GM19238 (cell line): Measurements from ENCODE around the gene CELA2B.
"Not testable (repeated sequence)": the region's sequence is repeated elsewhere in the genome, so short reads cannot be mapped to it uniquely, and the experiment has no call there.

Source experiments
- DNase-seq: peaks from one replicate; pipeline ENCODE4 v3.0.0; 2011; ENCODE audit warnings: low spot score; ENCODE audit not compliant: insufficient read length

CELA2B gene

GRCh38 chr1:15444468-15445389 lies 31.2 kb upstream of the CELA2B start:
- DNase-seq, result no peak

- DNase-seq, result no peak
Measured at GRCh38 chr1:15445390-15446122, 30.3 kb upstream of the CELA2B start.

DNA sequence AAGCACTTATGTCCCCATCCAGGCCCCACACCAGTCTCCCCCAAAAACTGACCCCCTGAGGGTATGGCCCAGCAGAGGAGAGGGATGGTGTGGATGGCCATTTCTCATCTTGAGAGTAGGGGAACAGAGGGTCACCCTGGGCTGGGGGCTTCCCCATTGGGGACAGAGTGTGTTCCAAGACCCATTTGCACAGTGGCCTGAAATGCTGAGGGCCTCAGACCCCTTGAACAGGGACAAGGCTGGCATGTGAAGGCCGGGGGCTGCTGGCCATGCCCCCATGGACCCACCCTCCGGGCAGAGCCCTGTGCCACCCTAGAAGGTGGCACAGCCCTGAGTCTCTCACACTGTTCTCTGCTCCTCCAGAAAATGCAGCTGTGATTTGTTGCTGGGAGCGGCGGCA lies 29.7 kb upstream of the CELA2B start:
- no peak for DNase-seq

DNA sequence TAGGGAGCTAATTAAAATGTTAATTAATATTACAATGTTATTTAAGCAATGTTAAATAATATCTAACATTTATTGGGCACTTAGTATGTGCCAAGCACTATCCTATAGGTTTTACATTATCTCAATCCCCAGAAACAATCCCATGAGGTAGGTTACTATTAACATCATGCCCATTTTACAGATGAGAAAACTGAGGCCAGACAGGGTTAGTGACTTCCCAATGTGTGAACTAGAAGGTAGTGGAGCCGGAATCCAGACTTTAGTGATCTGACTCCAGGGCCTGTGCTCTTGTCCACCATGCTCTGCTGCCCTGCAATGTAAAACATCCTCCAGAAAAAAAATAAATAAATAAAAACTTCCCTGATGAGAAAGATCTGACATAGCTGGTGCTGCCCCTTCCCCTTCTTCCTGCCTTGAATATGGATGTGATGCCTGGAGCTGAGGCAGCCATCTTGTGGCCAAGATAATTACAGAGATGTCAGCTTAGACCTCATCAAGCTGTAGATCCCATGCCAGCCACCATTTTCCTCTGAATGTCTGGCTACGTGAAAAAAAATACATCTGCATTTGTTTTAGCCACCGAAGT lies 26.9 kb upstream of the CELA2B start:
- no peak for DNase-seq

GRCh38 chr1:15449567-15449966 lies 26.3 kb upstream of the CELA2B start:
- no peak for DNase-seq

- DNase-seq, result no peak
Measured at GRCh38 chr1:15451014-15451722, 24.7 kb upstream of the CELA2B start.

- DNase-seq, result no peak
Measured at GRCh38 chr1:15452216-15452615, 23.7 kb upstream of the CELA2B start.

- DNase-seq, result no peak
Measured at GRCh38 chr1:15452866-15453571, 22.9 kb upstream of the CELA2B start.

- DNase-seq, result no peak
Measured at GRCh38 chr1:15453734-15454133, 22.2 kb upstream of the CELA2B start.

- DNase-seq, result no peak
Measured at GRCh38 chr1:15454256-15454655, 21.6 kb upstream of the CELA2B start.

GRCh38 chr1:15455522-15455921 lies 20.4 kb upstream of the CELA2B start:
- DNase-seq, result no peak

- no peak for DNase-seq
Measured at GRCh38 chr1:15456313-15456954, 19.5 kb upstream of the CELA2B start, which contains the start of gene CELA2A. Gene CELA2A (plus strand): TSS chr1:15456732. CDS start chr1:15456754, 22 bp downstream.

- DNase-seq, result no peak
Measured at GRCh38 chr1:15457585-15457984, 18.3 kb upstream of the CELA2B start.

DNA sequence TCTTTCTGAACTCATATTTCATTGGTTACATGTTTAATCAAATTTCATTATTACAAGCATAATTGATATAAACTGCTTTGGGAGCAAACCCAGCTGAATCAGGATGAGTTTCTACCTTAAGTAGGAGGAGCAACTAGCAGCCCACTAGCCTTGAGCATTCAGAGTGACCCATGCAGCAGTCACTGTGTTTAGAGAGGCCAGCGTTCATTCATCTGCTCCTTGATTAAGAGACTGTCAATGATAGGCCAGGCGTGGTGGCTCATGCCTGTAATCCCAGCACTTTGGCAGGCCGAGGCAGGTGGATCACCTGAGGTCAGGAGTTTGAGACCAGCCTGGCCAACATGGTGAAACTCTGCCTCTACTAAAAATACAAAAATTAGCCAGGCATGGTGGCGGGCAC lies 17.5 kb upstream of the CELA2B start:
- not testable (repeated sequence) for DNase-seq

- DNase-seq, result no peak
Measured at GRCh38 chr1:15459771-15460707, 15.9 kb upstream of the CELA2B start.

GRCh38 chr1:15460708-15461095 lies 15.2 kb upstream of the CELA2B start:
- DNase-seq, result no peak

DNA sequence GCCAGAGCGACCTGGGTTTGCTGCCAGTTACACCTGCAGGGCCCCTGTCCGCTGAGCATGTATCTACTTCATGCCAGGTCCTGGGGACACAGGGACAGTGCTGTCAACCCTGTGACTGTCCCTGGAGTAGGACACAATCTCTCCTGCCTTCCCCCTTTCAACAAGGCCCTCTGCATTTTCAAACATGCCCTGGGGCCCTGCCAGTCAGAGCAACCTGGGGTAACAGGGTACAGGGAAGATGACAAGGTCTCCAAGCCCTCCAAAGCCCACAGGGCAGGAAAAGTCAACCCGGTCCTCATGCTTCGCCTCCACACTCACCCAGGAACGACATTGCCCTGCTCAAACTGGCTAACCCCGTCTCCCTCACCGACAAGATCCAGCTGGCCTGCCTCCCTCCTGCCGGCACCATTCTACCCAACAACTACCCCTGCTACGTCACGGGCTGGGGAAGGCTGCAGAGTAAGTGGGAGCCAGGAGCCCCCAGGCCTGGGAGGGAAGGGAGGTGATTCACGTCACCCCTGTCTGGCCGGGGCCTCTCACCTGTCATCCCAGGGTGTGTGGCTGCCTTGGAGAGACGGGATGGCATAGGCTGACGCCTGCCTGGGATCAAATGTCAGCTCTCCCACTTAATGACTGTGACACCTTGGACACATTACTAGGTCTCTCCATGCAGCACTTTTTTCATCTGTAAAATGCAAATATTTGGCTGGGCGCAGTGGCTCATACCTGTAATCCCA lies 12.7 kb upstream of the CELA2B start:
- not testable (repeated sequence) for DNase-seq

- not testable (repeated sequence) for DNase-seq
Measured at GRCh38 chr1:15463926-15464322, 12.0 kb upstream of the CELA2B start.
